HG03025 (cell line): ENCODE results near the gene YWHAG.
"Not testable (repeated sequence)": the region's sequence is repeated elsewhere in the genome, so short reads cannot be mapped to it uniquely, and the experiment has no call there.

Experiments used
- ATAC-seq: cut with Tn5 transposase; IDR thresholded peaks from one replicate; pipeline ENCODE4 v1.9.1; 2021; ENCODE audit warnings: mild to moderate bottlenecking, moderate library complexity; ENCODE audit not compliant: unreplicated experiment, low FRiP score

YWHAG gene

GRCh38 chr7:76381814-76382213 is 23.0 kb upstream of the YWHAG start:
- ATAC-seq = no peak

DNA sequence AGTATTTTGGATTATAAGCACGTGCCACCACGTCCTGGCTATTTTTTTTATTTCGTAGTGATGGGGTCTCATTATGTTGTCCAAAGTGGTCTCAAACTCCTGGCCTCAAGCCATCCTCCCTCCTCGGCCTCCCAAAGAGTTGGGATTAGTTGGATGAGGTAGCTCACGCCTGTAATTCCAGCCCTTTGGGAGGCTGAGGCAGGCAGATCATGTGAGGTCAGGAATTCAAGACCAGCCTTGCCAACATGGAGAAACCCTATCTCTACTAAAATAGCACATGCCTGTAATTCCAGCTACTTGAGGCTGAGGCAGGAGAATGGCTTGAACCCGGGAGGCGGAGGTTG is 21.8 kb upstream of the YWHAG start:
- ATAC-seq = no peak

- no peak for ATAC-seq
These were observed 18.6 kb upstream of the YWHAG start for GRCh38 chr7:76377186-76377918.

GRCh38 chr7:76375251-76375650 is 16.5 kb upstream of the YWHAG start:
- ATAC-seq = no peak

- ATAC-seq = no peak
These were observed 14.4 kb upstream of the YWHAG start for GRCh38 chr7:76372984-76373833.

DNA sequence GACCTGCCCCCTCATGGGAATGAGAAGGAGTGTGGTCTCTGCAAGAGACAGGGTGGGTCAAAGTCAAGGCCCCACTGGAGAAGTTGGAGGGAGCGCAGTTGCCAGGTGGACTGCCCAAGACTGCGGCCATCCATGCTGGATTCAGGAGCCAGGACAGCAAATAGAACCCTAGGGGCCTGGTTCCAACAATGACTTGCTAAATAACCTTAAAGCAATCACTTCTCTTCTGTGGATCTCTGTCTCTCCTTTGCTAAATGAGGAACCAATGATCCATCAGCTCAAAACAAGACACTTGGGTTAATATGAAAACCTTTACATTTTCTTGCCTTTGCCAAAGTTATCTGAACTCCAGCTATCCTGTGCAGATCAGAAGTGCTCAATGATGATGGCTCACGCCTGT is 12.6 kb upstream of the YWHAG start:
- no peak for ATAC-seq

- no peak for ATAC-seq
These were observed 10.2 kb upstream of the YWHAG start for GRCh38 chr7:76369018-76369417.

- no peak for ATAC-seq
These were observed 9.4 kb upstream of the YWHAG start for GRCh38 chr7:76368190-76368589.

GRCh38 chr7:76364198-76364584 is 5.4 kb upstream of the YWHAG start:
- ATAC-seq = no peak

GRCh38 chr7:76363754-76364153 is 5.0 kb upstream of the YWHAG start:
- not testable (repeated sequence) for ATAC-seq

DNA sequence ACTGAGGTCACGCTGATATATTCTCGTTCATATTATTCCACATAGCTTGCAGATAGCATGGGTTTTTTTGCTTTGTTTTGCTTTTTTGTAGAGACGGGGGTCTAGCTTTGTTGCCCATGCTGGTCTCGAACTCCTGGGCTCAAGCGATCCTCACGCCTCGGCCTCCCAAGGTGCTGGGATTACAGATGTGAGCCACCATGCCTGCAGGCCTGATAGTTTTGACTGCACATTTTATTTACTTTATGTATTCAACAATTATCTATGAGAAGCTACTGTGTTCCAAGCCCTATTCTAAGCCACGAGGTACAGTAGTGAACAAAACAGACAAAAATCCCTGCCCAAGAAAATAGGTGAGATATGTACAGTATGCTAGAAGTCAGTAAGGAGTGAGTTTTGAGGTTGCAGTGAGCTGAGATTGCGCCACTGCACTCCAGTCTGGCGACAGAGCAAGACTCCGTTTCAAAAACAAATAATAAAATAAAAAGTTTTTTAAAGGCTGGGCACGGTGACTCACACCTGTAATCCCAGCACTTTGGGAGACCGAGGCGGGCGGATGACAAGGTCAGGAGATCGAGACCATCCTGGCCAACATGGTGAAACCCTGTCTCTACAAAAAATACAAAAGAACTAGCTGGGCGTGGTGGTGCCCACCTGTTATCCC is 1.3 kb upstream of the YWHAG start:
- ATAC-seq = no peak

GRCh38 chr7:76359111-76359977 is 553 bp upstream of the YWHAG start:
- peak; percentile 83 for ATAC-seq

DNA sequence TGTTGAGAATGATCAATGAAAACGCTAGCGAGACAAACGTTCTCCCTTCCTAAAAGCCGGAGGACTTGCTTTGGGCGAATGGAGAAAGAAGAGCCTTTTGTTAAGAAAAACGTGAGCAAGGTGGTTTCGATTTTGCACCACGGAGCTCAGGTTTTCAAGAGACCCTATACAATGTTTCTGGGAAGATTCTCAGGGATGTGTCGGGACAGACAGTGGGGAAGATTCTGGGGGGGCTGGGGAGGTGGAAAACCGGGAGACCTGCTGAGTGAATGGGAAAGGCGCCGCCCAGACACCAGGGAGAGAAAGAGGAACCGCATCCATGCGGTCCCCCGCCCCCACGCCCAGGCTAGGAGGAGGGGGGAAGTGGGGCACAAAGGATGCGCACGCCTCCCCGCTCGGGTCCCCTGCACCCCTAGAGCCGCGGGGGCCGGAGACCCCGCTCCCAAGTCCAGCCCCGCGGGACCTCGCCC is 745 bp downstream of the YWHAG start:
- ATAC-seq = peak; percentile 34

- no peak for ATAC-seq
These were observed 1.2 kb downstream of the YWHAG start for GRCh38 chr7:76357475-76358010.

DNA sequence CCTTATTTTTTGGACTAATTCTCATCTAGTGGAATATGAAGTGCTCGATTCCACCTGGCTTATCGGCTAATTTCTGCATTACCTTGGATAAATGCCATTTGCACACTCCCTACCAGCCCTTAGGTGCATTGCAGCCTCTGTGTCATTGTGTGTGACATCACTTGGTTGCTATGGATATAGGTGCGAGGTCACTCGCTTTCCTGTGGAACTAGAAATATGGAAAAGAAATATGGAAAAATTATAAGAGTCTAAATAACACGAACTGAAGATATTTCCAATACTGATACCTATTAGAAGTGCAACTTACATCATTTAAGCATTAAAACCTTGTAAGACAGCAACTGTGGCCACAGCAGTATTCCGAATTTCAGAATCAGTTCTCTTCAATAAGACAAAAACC is 2.0 kb downstream of the YWHAG start:
- ATAC-seq = no peak

GRCh38 chr7:76356115-76356514 is 2.7 kb downstream of the YWHAG start:
- ATAC-seq = no peak

GRCh38 chr7:76354981-76355730 is 3.6 kb downstream of the YWHAG start:
- ATAC-seq = no peak

DNA sequence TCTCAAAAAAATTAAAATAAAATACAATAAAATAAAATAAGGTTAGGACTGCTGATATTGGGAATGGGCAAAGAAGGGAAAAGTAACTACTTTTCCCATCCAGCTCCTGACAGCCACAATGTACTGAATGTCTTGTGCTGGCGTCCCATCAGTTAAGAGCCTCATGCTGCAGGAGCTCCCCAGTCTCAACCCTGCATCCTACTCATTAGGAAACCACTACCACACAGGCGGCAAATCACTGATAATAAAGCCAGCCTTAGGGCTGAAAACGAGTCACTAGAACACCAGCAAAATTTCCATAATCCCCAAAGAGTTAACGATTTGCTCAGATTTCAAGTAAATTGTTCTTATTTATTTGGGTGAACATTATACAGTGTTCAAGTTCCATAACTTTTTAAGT is 4.3 kb downstream of the YWHAG start:
- no peak for ATAC-seq

GRCh38 chr7:76353744-76354143 is 5.0 kb downstream of the YWHAG start:
- no peak for ATAC-seq
